OCI-LY7 (cell line): ENCODE results near the gene EDNRA. TPM values are rescaled to one million over a fixed set of nuclear protein-coding genes. Genes with fewer than 3 reads are reported as not detected.

Experiments used
- BruUV-seq: library from RNA; stranded (reverse); fragments of 400-500 nt; replicated peaks from 2 replicates; lab custom pipeline; 2021; lab: Mats Ljungman, UMichigan
- CTCF ChIA-PET: fragments of 300-600 bp; sonication (Branson Sonifier 250); formaldehyde crosslinking; loops from one replicate; lab custom pipeline; 2022; ENCODE audit warnings: antibody characterized with exemption; ENCODE audit not compliant: unreplicated experiment; lab: Charles Lee
- POLR2A ChIA-PET: fragments of 300-600 bp; sonication (Branson Sonifier 250); formaldehyde crosslinking; loops from one replicate; lab custom pipeline; 2022; ENCODE audit warnings: antibody characterized with exemption; lab: Charles Lee
- DNase-seq: peaks from one replicate; pipeline ENCODE4 v3.0.0-alpha.2; 2015; ENCODE audit warnings: low spot score
- H2AFZ ChIP-seq: fragments of 200-600 bp; sonication (generic), shearing (Covaris generic); 2 replicates; pipeline ENCODE4 v1.6.1; 2014; ENCODE audit warnings: mild to moderate bottlenecking, antibody characterized with exemption, low read length, moderate library complexity
- H3K27ac ChIP-seq: fragments of 200-600 bp; sonication (generic); 2 replicates; pipeline ENCODE4 v1.5.1; 2014; ENCODE audit warnings: mixed run types, low read depth, mild to moderate bottlenecking, moderate library complexity, low read length, inconsistent platforms; ENCODE audit not compliant: poor library complexity, severe bottlenecking
- H3K36me3 ChIP-seq: fragments of 200-600 bp; sonication (generic); 2 replicates; pipeline ENCODE4 v1.6.1; 2014; ENCODE audit warnings: mild to moderate bottlenecking, antibody characterized with exemption, low read length, moderate library complexity, mixed read lengths; ENCODE audit not compliant: insufficient read depth
- H3K4me1 ChIP-seq: fragments of 200-600 bp; sonication (generic); 2 replicates; pipeline ENCODE4 v1.5.1; 2014; ENCODE audit warnings: mild to moderate bottlenecking, low read length; ENCODE audit not compliant: insufficient read depth, poor library complexity, severe bottlenecking
- H3K4me2 ChIP-seq: fragments of 200-600 bp; sonication (generic); 2 replicates; pipeline ENCODE4 v1.6.1; 2014; ENCODE audit warnings: mild to moderate bottlenecking, low read length
- H3K4me3 ChIP-seq: fragments of 200-600 bp; sonication (generic); 2 replicates; pipeline ENCODE4 v1.5.1; 2014; ENCODE audit warnings: mild to moderate bottlenecking, low read depth, low read length; ENCODE audit not compliant: poor library complexity, severe bottlenecking
- H3K79me2 ChIP-seq: fragments of 200-600 bp; sonication (generic); 2 replicates; pipeline ENCODE4 v1.6.1; 2016; ENCODE audit warnings: low read depth, mild to moderate bottlenecking, low read length, moderate library complexity, mixed read lengths; ENCODE audit not compliant: insufficient read depth
- H3K9me2 ChIP-seq: fragments of 200-600 bp; sonication (generic); 2 replicates; pipeline ENCODE4 v1.6.1; 2016; ENCODE audit warnings: mild to moderate bottlenecking, low read length, mixed read lengths; ENCODE audit not compliant: insufficient read depth
- H3K9me3 ChIP-seq: fragments of 200-600 bp; sonication (generic); 2 replicates; pipeline ENCODE4 v1.6.1; 2014; ENCODE audit warnings: mild to moderate bottlenecking, mixed run types, low read length, mixed read lengths
- H4K20me1 ChIP-seq: fragments of 200-600 bp; sonication (generic); 2 replicates; pipeline ENCODE4 v1.6.1; 2014; ENCODE audit warnings: mild to moderate bottlenecking, antibody characterized with exemption, low read length, moderate library complexity, mixed read lengths; ENCODE audit not compliant: insufficient read depth
- CTCF ChIP-seq: fragments of 200-600 bp; sonication (generic); conservative IDR thresholded peaks from 2 replicates; pipeline ENCODE4 v1.5.1; 2014; ENCODE audit warnings: mild to moderate bottlenecking, antibody characterized with exemption, low read length, moderate library complexity, mixed read lengths
- EZH2phosphoT487 ChIP-seq: fragments of 200-600 bp; sonication (generic); IDR thresholded peaks from 2 replicates; pipeline ENCODE4 v1.6.1; 2018; ENCODE audit warnings: low read depth, borderline replicate concordance, mild to moderate bottlenecking, mixed run types, antibody characterized with exemption, low read length, moderate library complexity, mixed read lengths
- intact Hi-C: fragments of 100-400 bp; cut with micrococcal nuclease; formaldehyde crosslinking; loops from one replicate; pipeline ENCODE4 v1.10.0; 2022; ENCODE audit not compliant: unreplicated experiment
- total RNA-seq, 2 experiments: library from RNA; depleted of rRNA in 1 of 2; stranded (reverse); fragments of >200 nt in 1 of 2; shearing (Covaris generic) in 1 of 2; gene quantifications; 2 replicates each; pipeline ENCODE4 v1.2.3, GENCODE V29; 2014 to 2022

Gene EDNRA
- total RNA-seq, 2 experiments from 2014 or later, result not detected

- H3K79me2 ChIP-seq, result no peaks in the 10 kb centered on the region
- no TSS peak for BruUV-seq
- no peak for DNase-seq
- no peaks in the 10 kb centered on the region for H3K36me3 ChIP-seq
- ChIA-PET CTCF (interaction anchor here (0.6 kb wide), 1 partner anchor 560 kb away, joined by 3 read pairs; no protein-coding TSS in a partner anchor), POLR2A (no interaction called here)
- TF ChIP-seq CTCF, result no peak
- no peak for TF ChIP-seq EZH2phosphoT487
- no peaks in the 10 kb centered on the region for H4K20me1 ChIP-seq
- H3K27ac ChIP-seq, result no peak overlapping the region
- H3K4me1 ChIP-seq, result no peaks in the 10 kb centered on the region
- intact Hi-C loops, result no loop called here
- no peaks in the 10 kb centered on the region for H3K9me2 ChIP-seq
- H3K9me3 ChIP-seq, result no peaks in the 10 kb centered on the region
- H3K4me3 ChIP-seq, result no peak overlapping the region
- no peak overlapping the region for H2AFZ ChIP-seq
- no peak overlapping the region for H3K4me2 ChIP-seq
These were observed 97.2 kb downstream of the EDNRA start for GRCh38 chr4:147578051-147578476.

DNA sequence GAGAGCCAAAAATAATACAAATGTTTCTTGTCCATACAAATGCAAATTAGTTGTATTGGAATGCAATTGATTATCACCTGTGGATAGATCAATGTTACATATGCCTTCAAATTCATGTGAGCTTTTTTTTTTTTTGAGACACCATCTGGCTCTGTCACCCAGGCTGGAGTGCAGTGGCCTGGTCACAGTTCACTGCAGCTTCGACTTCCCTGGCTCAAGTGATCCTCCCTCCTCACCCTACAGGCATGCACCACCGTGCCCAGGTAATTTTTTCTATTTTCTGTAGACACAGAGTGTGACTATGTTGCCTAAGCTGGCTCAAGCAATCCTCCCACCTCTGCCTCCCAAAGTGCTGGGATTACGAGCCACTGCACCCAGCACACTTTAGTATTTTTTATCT, 97.7 kb downstream of the EDNRA start:
- no peak overlapping the region for H2AFZ ChIP-seq
- TF ChIP-seq EZH2phosphoT487 (no peak), CTCF (no peak)
- intact Hi-C loops, result no loop called here
- no peak overlapping the region for H3K4me3 ChIP-seq
- POLR2A ChIA-PET, result no interaction called here
- H3K27ac ChIP-seq, result no peak overlapping the region
- no TSS peak for BruUV-seq
- CTCF ChIA-PET, result interaction anchor here (0.6 kb wide), 1 partner anchor 561 kb away, joined by 3 read pairs; no protein-coding TSS in a partner anchor
- no peak for DNase-seq
- H3K4me2 ChIP-seq, result no peak overlapping the region
- no peaks in the 10 kb centered on the region for H3K4me1 ChIP-seq
- H3K79me2 ChIP-seq, result no peaks in the 10 kb centered on the region
- no peaks in the 10 kb centered on the region for H3K9me3 ChIP-seq
- no peaks in the 10 kb centered on the region for H4K20me1 ChIP-seq
- no peaks in the 10 kb centered on the region for H3K9me2 ChIP-seq
- no peaks in the 10 kb centered on the region for H3K36me3 ChIP-seq

DNA sequence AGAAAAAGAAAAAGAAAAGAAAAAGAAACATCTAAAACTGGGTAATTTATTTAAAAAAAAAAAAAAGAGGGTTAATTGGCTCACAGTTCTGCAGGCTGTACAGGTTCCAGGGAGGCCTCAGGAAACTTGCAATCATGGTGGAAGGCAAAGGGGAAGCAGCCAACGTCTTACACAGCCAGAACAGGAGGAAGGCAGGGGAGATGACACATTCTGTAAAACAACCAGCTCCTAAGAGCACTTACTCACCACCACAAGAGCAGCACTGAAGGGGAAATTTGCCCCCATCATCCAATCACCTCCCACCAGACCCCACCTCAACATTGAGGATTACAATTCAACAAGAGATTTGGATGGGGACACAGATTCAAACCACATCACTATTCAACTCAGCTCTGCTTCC, 99.5 kb downstream of the EDNRA start:
- CTCF ChIA-PET, result no interaction called here
- no peaks in the 10 kb centered on the region for H3K36me3 ChIP-seq

More for the DNA sequence above, 99.5 kb downstream of the EDNRA start:
- POLR2A ChIA-PET, result no interaction called here
- H3K4me2 ChIP-seq, result no peak overlapping the region
- H2AFZ ChIP-seq, result no peak overlapping the region
- no peaks in the 10 kb centered on the region for H3K9me3 ChIP-seq
- no peaks in the 10 kb centered on the region for H3K9me2 ChIP-seq
- no peaks in the 10 kb centered on the region for H3K79me2 ChIP-seq
- no peaks in the 10 kb centered on the region for H4K20me1 ChIP-seq
- no TSS peak for BruUV-seq
- TF ChIP-seq EZH2phosphoT487, result no peak
- TF ChIP-seq CTCF, result no peak
- no peaks in the 10 kb centered on the region for H3K4me1 ChIP-seq
- no peak for DNase-seq
- H3K27ac ChIP-seq, result no peak overlapping the region
- intact Hi-C loops, result no loop called here
- H3K4me3 ChIP-seq, result no peak overlapping the region
